IMR-90 (cell line): ENCODE results near the gene C14orf180. TPM values are rescaled to one million over a fixed set of nuclear protein-coding genes. Genes with fewer than 3 reads are reported as not detected.

ENCODE experiments used
- ATAC-seq: fragments of 200-7000 bp; cut with Tn5 transposase; 2 replicates; pipeline ENCODE4 v1.9.1; 2020; ENCODE audit warnings: low read depth, mild to moderate bottlenecking, moderate library complexity
- BruUV-seq: library from RNA; stranded (reverse); fragments of 400-500 nt; replicated peaks from 2 replicates; lab custom pipeline; 2021; lab: Mats Ljungman, UMichigan
- CTCF ChIA-PET: fragments of 300-600 bp; formaldehyde crosslinking; extraction: SDS; loops from one replicate; lab custom pipeline; 2021; ENCODE audit warnings: antibody characterized with exemption; lab: Yijun Ruan, JAX
- POLR2A ChIA-PET: fragments of 300-600 bp; sonication (Branson Sonifier 250); formaldehyde crosslinking; loops from one replicate; lab custom pipeline; 2022; ENCODE audit warnings: antibody characterized with exemption; ENCODE audit not compliant: unreplicated experiment; lab: Charles Lee
- DNase-seq: peaks from one replicate; pipeline ENCODE4 v3.0.0; 2013
- H2AFZ ChIP-seq: replicated peaks from 2 replicates; pipeline ENCODE3; 2013; ENCODE audit warnings: low read length, mild to moderate bottlenecking; ENCODE audit not compliant: poor library complexity
- H2AK5ac ChIP-seq: 2 replicates; pipeline ENCODE4 v1.6.1; 2013; ENCODE audit warnings: low read depth, low read length, inconsistent platforms
- H2AK9ac ChIP-seq: replicated peaks from 2 replicates; pipeline ENCODE3; 2013; ENCODE audit warnings: mild to moderate bottlenecking, low read depth, low read length, moderate library complexity; ENCODE audit not compliant: poor library complexity
- H2BK120ac ChIP-seq: 2 replicates; pipeline ENCODE4 v1.6.1; 2013; ENCODE audit warnings: low read depth, low read length, inconsistent platforms
- H2BK15ac ChIP-seq: 3 replicates; pipeline ENCODE4 v1.6.1; 2013; ENCODE audit warnings: low read depth, low read length, inconsistent platforms
- H2BK20ac ChIP-seq: 2 replicates; pipeline ENCODE4 v1.6.1; 2013; ENCODE audit warnings: low read depth, mild to moderate bottlenecking, inconsistent platforms, low read length, moderate library complexity
- H2BK5ac ChIP-seq: 2 replicates; pipeline ENCODE4 v1.6.1; 2013; ENCODE audit warnings: mild to moderate bottlenecking, low read depth, low read length, inconsistent platforms; ENCODE audit not compliant: poor library complexity, severe bottlenecking
- H3K14ac ChIP-seq: replicated peaks from 2 replicates; pipeline ENCODE4 v1.6.1; 2013; ENCODE audit warnings: low read depth, low read length, inconsistent platforms
- H3K18ac ChIP-seq: 2 replicates; pipeline ENCODE4 v1.6.1; 2013; ENCODE audit warnings: low read depth, low read length, control low read depth
- H3K23ac ChIP-seq: 2 replicates; pipeline ENCODE4 v1.6.1; 2013; ENCODE audit warnings: low read depth, low read length, inconsistent platforms
- H3K27ac ChIP-seq: 2 replicates; pipeline ENCODE4 v1.5.1; 2013; ENCODE audit warnings: mild to moderate bottlenecking, control low read depth, low read length; ENCODE audit not compliant: insufficient read depth
- H3K27me3 ChIP-seq: 2 replicates; pipeline ENCODE4 v1.6.1; 2013; ENCODE audit warnings: low read length; ENCODE audit not compliant: control insufficient read depth, insufficient read depth
- H3K36me3 ChIP-seq: 2 replicates; pipeline ENCODE4 v1.6.1; 2013; ENCODE audit warnings: low read length, mixed read lengths; ENCODE audit not compliant: control insufficient read depth, insufficient read depth
- H3K4ac ChIP-seq: 2 replicates; pipeline ENCODE4 v1.6.1; 2013; ENCODE audit warnings: low read depth, low read length, inconsistent platforms
- H3K4me1 ChIP-seq: 2 replicates; pipeline ENCODE4 v1.6.1; 2013; ENCODE audit warnings: low read length, mixed read lengths; ENCODE audit not compliant: control insufficient read depth, insufficient read depth
- H3K4me2 ChIP-seq: 2 replicates; pipeline ENCODE4 v1.6.1; 2013; ENCODE audit warnings: low read depth, mild to moderate bottlenecking, control low read depth, low read length, moderate library complexity
- H3K4me3 ChIP-seq: 2 replicates; pipeline ENCODE4 v1.5.1; 2013; ENCODE audit warnings: low read depth, mild to moderate bottlenecking, control low read depth, low read length, moderate library complexity; ENCODE audit not compliant: insufficient read depth
- H3K56ac ChIP-seq: 2 replicates; pipeline ENCODE4 v1.6.1; 2013; ENCODE audit warnings: low read length, inconsistent platforms; ENCODE audit not compliant: insufficient read depth; ENCODE audit errors: extremely low read depth
- H3K79me1 ChIP-seq, 2 experiments: 2 replicates each; pipeline ENCODE4 v1.6.1; 2013; ENCODE audit warnings: low read length in 2 of 2, inconsistent platforms in 1 of 2, low read depth in 1 of 2
- H3K9ac ChIP-seq: 2 replicates; pipeline ENCODE4 v1.6.1; 2013; ENCODE audit warnings: low read depth, low read length, control low read depth
- H3K9me1 ChIP-seq: 2 replicates; pipeline ENCODE4 v1.6.1; 2013; ENCODE audit warnings: low read length, inconsistent platforms; ENCODE audit not compliant: insufficient read depth
- H3K9me3 ChIP-seq: 2 replicates; pipeline ENCODE4 v1.6.1; 2013; ENCODE audit warnings: low read length; ENCODE audit not compliant: control insufficient read depth, insufficient read depth
- H4K20me1 ChIP-seq: 2 replicates; pipeline ENCODE4 v1.6.1; 2013; ENCODE audit warnings: low read length, inconsistent platforms; ENCODE audit not compliant: insufficient read depth
- H4K5ac ChIP-seq: 2 replicates; pipeline ENCODE4 v1.6.1; 2013; ENCODE audit warnings: mild to moderate bottlenecking, low read depth, low read length, control low read depth
- H4K8ac ChIP-seq, 2 experiments: 2 replicates each; pipeline ENCODE4 v1.6.1; 2013; ENCODE audit warnings: low read depth in 2 of 2, low read length in 2 of 2, control low read depth in 1 of 2, inconsistent platforms in 1 of 2
- H4K91ac ChIP-seq: 2 replicates; pipeline ENCODE4 v1.6.1; 2013; ENCODE audit warnings: low read depth, low read length, inconsistent platforms; ENCODE audit not compliant: insufficient read depth
- BHLHE40 ChIP-seq: fragments of 150-350 bp; IDR thresholded peaks from 2 replicates; pipeline ENCODE4 v1.6.1; 2016; ENCODE audit warnings: mild to moderate bottlenecking, low read depth, low read length
- CEBPB ChIP-seq: IDR thresholded peaks from 2 replicates; pipeline ENCODE4 v1.6.1; 2012; ENCODE audit warnings: low read depth, low read length, improper control_type of control experiment
- CHD1 ChIP-seq: IDR thresholded peaks from 2 replicates; pipeline ENCODE4 v1.6.1; 2012; ENCODE audit warnings: low read depth, low read length, improper control_type of control experiment
- CTCF ChIP-seq: conservative IDR thresholded peaks from 2 replicates; pipeline ENCODE4 v1.5.1; 2012; ENCODE audit warnings: mild to moderate bottlenecking, low read depth, low read length, improper control_type of control experiment
- ELK1 ChIP-seq: fragments of 150-350 bp; IDR thresholded peaks from 2 replicates; pipeline ENCODE4 v1.6.1; 2016; ENCODE audit warnings: low read depth, mild to moderate bottlenecking, low read length, moderate library complexity, borderline replicate concordance
- FOS ChIP-seq: fragments of 150-350 bp; IDR thresholded peaks from 2 replicates; pipeline ENCODE4 v1.6.1; 2016; ENCODE audit warnings: low read depth, low read length
- MAFK ChIP-seq: IDR thresholded peaks from 2 replicates; pipeline ENCODE4 v1.6.1; 2012; ENCODE audit warnings: low read depth, low read length, improper control_type of control experiment
- MAZ ChIP-seq: IDR thresholded peaks from 2 replicates; pipeline ENCODE4 v1.6.1; 2012; ENCODE audit warnings: low read depth, mild to moderate bottlenecking, low read length, improper control_type of control experiment, moderate library complexity, borderline replicate concordance
- MXI1 ChIP-seq: IDR thresholded peaks from 2 replicates; pipeline ENCODE4 v1.6.1; 2012; ENCODE audit warnings: low read depth, mild to moderate bottlenecking, low read length, moderate library complexity, borderline replicate concordance
- NFE2L2 ChIP-seq: fragments of 150-350 bp; IDR thresholded peaks from 2 replicates; pipeline ENCODE4 v1.6.1; 2016; ENCODE audit warnings: low read depth, mild to moderate bottlenecking, low read length
- POLR2A ChIP-seq: IDR thresholded peaks from 2 replicates; pipeline ENCODE4 v1.6.1; 2012; ENCODE audit warnings: mild to moderate bottlenecking, low read depth, low read length
- RAD21 ChIP-seq: IDR thresholded peaks from 2 replicates; pipeline ENCODE4 v1.6.1; 2012; ENCODE audit warnings: low read length, improper control_type of control experiment
- RCOR1 ChIP-seq: IDR thresholded peaks from 2 replicates; pipeline ENCODE4 v1.6.1; 2012; ENCODE audit warnings: mild to moderate bottlenecking, low read length, improper control_type of control experiment; ENCODE audit not compliant: insufficient replicate concordance
- RFX5 ChIP-seq: IDR thresholded peaks from 2 replicates; pipeline ENCODE4 v1.8.0; 2012; ENCODE audit warnings: low read depth, mild to moderate bottlenecking, low read length, moderate library complexity
- SMC3 ChIP-seq: fragments of 150-350 bp; IDR thresholded peaks from 2 replicates; pipeline ENCODE4 v1.6.1; 2016; ENCODE audit warnings: low read depth, mild to moderate bottlenecking, antibody characterized with exemption, low read length, moderate library complexity
- USF2 ChIP-seq: fragments of 150-350 bp; IDR thresholded peaks from 2 replicates; pipeline ENCODE4 v1.6.1; 2017; ENCODE audit warnings: mild to moderate bottlenecking, antibody characterized with exemption, low read length, low read depth
- WGBS, 2 experiments: methylation state at CpG; one replicate each; pipeline versions ENCODE4 v1.1.5 to v1.1.7; 2013; ENCODE audit warnings: missing lambda C conversion rate in 2 of 2; ENCODE audit not compliant: insufficient read length in 1 of 2; ENCODE audit errors: extremely low coverage in 2 of 2; 5-methylcytosine and 5-hydroxymethylcytosine counted together
- dilution Hi-C: fragments of 300-500 bp; cut with HindIII; formaldehyde crosslinking; loops from one replicate; pipeline ENCODE4 v1.14.3; 2018; ENCODE audit warnings: low sequenced_read_pairs; ENCODE audit not compliant: unreplicated experiment
- in situ Hi-C: fragments of 300-500 bp; cut with MboI; formaldehyde crosslinking; loops from 3 replicates; pipeline ENCODE4 v1.14.3; 2019; ENCODE audit warnings: low sequenced_read_pairs, inconsistent platforms, mixed read lengths
- intact Hi-C: fragments of 100-400 bp; cut with micrococcal nuclease; formaldehyde crosslinking; loops from 2 replicates; pipeline ENCODE4 v1.10.0; 2022
- polyA plus RNA-seq, 3 experiments: library from polyadenylated mRNA; depleted of rRNA; stranded (reverse); fragments of >200 nt; gene quantifications; 2 replicates each; pipeline ENCODE4 v1.2.3, GENCODE V29; 2012; ENCODE audit warnings: low replicate concordance in 1 of 3
- total RNA-seq: library from RNA; depleted of rRNA; stranded (reverse); fragments of >200 nt; gene quantifications from 2 replicates; pipeline ENCODE4 v1.2.3, GENCODE V29; 2012

Gene C14orf180
- total and polyA plus RNA-seq, 2 of the 4 experiments (the other 2 are of a cell fraction), result not detected

- Histone ChIP-seq H3K23ac (no peak overlapping the region), H2AK5ac (no peak overlapping the region), H3K27ac (no peak overlapping the region), H3K36me3 (no peaks in the 10 kb centered on the region), H2AFZ (no peak overlapping the region), H3K9ac (no peak overlapping the region), H2BK15ac (no peak overlapping the region), H2BK20ac (no peak overlapping the region), H2BK120ac (no peak overlapping the region), H2BK5ac (no peak overlapping the region), H3K9me3 (no peaks in the 10 kb centered on the region), H3K4me2 (no peak overlapping the region), H4K20me1 (no peaks in the 10 kb centered on the region), H2AK9ac (no peak overlapping the region), H3K27me3 (peaks cover 1% of the 10 kb centered on the region; the same call in 1 of the 2 replicates), H3K18ac (no peak overlapping the region), H4K91ac (no peak overlapping the region), H3K56ac (no peak overlapping the region), H4K5ac (no peak overlapping the region), H3K4me3 (no peak overlapping the region), H4K8ac (no peak overlapping the region), H3K4me1 (no peaks in the 10 kb centered on the region), H3K79me1 (no peaks in the 10 kb centered on the region), H3K14ac (no peak overlapping the region), H3K9me1 (0 out of 2 replicates have a peak, but pooled peaks cover 4% of the 10 kb centered on the region), H3K4ac (no peak overlapping the region)
- ATAC-seq (no peak), DNase-seq (no peak)
- dilution Hi-C loops, result no loop called here
- ChIA-PET CTCF (no interaction called here), POLR2A (no interaction called here)
- no TSS peak for BruUV-seq
- intact Hi-C loops, result no loop called here
- WGBS, 2 experiments, result 31% methylated on average over 3 of the region's 8 CpGs; no CpG with 5 or more reads in 1 of the 2 experiments
- TF ChIP-seq MAFK (no peak), CHD1 (no peak), CTCF (no peak), ELK1 (no peak), FOS (no peak), USF2 (no peak), RAD21 (no peak), SMC3 (no peak), RCOR1 (no peak), MXI1 (no peak), CEBPB (no peak), RFX5 (no peak), POLR2A (no peak), MAZ (no peak), NFE2L2 (no peak), BHLHE40 (no peak)
- in situ Hi-C loops, result no loop called here
Measured at GRCh38 chr14:104592785-104593184, 13.2 kb downstream of the C14orf180 start.
